22Rv1 (cell line): ENCODE data around the gene HSPA4L.

ENCODE experiments used
- ZFX ChIP-seq: fragments of 450-650 bp; IDR thresholded peaks from 2 replicates; pipeline ENCODE4 v1.6.1; 2017; ENCODE audit warnings: antibody characterized with exemption, borderline replicate concordance
- TF ChIP-seq, protein P1 (sequence below): fragments of 450-650 bp; IDR thresholded peaks from 2 replicates; pipeline ENCODE4 v1.5.1; 2017; ENCODE audit warnings: mild to moderate bottlenecking

GRCh38 chr4:127783955-127784770 is 2.0 kb downstream of the HSPA4L start:
- TF ChIP-seq, protein P1, sequence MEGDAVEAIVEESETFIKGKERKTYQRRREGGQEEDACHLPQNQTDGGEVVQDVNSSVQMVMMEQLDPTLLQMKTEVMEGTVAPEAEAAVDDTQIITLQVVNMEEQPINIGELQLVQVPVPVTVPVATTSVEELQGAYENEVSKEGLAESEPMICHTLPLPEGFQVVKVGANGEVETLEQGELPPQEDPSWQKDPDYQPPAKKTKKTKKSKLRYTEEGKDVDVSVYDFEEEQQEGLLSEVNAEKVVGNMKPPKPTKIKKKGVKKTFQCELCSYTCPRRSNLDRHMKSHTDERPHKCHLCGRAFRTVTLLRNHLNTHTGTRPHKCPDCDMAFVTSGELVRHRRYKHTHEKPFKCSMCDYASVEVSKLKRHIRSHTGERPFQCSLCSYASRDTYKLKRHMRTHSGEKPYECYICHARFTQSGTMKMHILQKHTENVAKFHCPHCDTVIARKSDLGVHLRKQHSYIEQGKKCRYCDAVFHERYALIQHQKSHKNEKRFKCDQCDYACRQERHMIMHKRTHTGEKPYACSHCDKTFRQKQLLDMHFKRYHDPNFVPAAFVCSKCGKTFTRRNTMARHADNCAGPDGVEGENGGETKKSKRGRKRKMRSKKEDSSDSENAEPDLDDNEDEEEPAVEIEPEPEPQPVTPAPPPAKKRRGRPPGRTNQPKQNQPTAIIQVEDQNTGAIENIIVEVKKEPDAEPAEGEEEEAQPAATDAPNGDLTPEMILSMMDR, result no peak
- no peak for TF ChIP-seq ZFX
